ENCODE data around the gene SCUBE2.

- no peak for TF ChIP-seq CTCF (conservative IDR thresholded peaks at IDR 0.05 in 1 of 2, IDR thresholded peaks at IDR 0.05 in 1 of 2; ENCODE audit: extremely low read depth in 1 of 2, insufficient read depth in 1 of 2, low read depth in 1 of 2, low read length in 2 of 2)
- TF ChIP-seq EZH2 (IDR thresholded peaks at IDR 0.05; ENCODE audit: borderline replicate concordance, low read length) = no peak
Observed at GRCh38 chr11:9076661-9077060, 14.7 kb downstream of the SCUBE2 start.

Measured in mammary epithelial cell (primary cell).